Ishikawa (cell line): Measurements from ENCODE around the gene SLC5A10.

ENCODE experiments used
- CEBPB ChIP-seq: IDR thresholded peaks from 2 replicates; pipeline ENCODE4 v1.6.1; 2012
- CREB1 ChIP-seq: IDR thresholded peaks from 2 replicates; pipeline ENCODE4 v1.6.1; 2012; ENCODE audit warnings: low read depth
- EGR1 ChIP-seq: IDR thresholded peaks from 2 replicates; pipeline ENCODE4 v1.6.1; 2012
- EP300 ChIP-seq: IDR thresholded peaks from 2 replicates; pipeline ENCODE4 v1.6.1; 2012; ENCODE audit warnings: borderline replicate concordance
- FOXM1 ChIP-seq: IDR thresholded peaks from 2 replicates; pipeline ENCODE4 v1.6.1; 2012; ENCODE audit warnings: low read depth, borderline replicate concordance
- MAX ChIP-seq: IDR thresholded peaks from 2 replicates; pipeline ENCODE4 v1.6.1; 2012
- NFIC ChIP-seq: IDR thresholded peaks from 2 replicates; pipeline ENCODE4 v1.6.1; 2012
- RAD21 ChIP-seq: IDR thresholded peaks from 2 replicates; pipeline ENCODE4 v1.6.1; 2012; ENCODE audit warnings: low read depth
- REST ChIP-seq: IDR thresholded peaks from 2 replicates; pipeline ENCODE4 v1.6.1; 2012; ENCODE audit warnings: low read depth, mild to moderate bottlenecking
- TAF1 ChIP-seq: IDR thresholded peaks from 2 replicates; pipeline ENCODE4 v1.6.1; 2012; ENCODE audit warnings: low read depth, mild to moderate bottlenecking
- TCF12 ChIP-seq: IDR thresholded peaks from 2 replicates; pipeline ENCODE4 v1.6.1; 2012; ENCODE audit warnings: low read depth
- TEAD4 ChIP-seq: IDR thresholded peaks from 2 replicates; pipeline ENCODE4 v1.6.1; 2012
- USF1 ChIP-seq: IDR thresholded peaks from 2 replicates; pipeline ENCODE4 v1.6.1; 2012
- YY1 ChIP-seq: IDR thresholded peaks from 2 replicates; pipeline ENCODE4 v1.6.1; 2012; ENCODE audit warnings: low read depth
- ZBTB7A ChIP-seq: IDR thresholded peaks from 2 replicates; pipeline ENCODE4 v1.6.1; 2012; ENCODE audit warnings: low read depth

The SLC5A10 gene

GRCh38 chr17:19019041-19019941, 67.3 kb downstream of the SLC5A10 start:
- TF ChIP-seq CEBPB, result no peak

GRCh38 chr17:19020016-19020415, 68.1 kb downstream of the SLC5A10 start:
- TF ChIP-seq NFIC (no peak), EGR1 (no peak), USF1 (no peak), RAD21 (no peak), REST (no peak), YY1 (no peak), MAX (no peak), CEBPB (no peak), EP300 (no peak), ZBTB7A (no peak), TCF12 (no peak), TEAD4 (no peak), TAF1 (no peak), FOXM1 (no peak), CREB1 (no peak)

GRCh38 chr17:19021622-19022083, 69.7 kb downstream of the SLC5A10 start:
- TF ChIP-seq TEAD4 (no peak), TAF1 (no peak), REST (no peak), ZBTB7A (no peak; the same call in 1 of the 2 replicates), RAD21 (no peak), MAX (no peak), EP300 (no peak), TCF12 (no peak), USF1 (no peak), NFIC (no peak), FOXM1 (no peak), CEBPB (no peak), EGR1 (no peak), CREB1 (no peak), YY1 (no peak)

GRCh38 chr17:19022128-19022527, 70.2 kb downstream of the SLC5A10 start:
- TF ChIP-seq TAF1 (no peak), TCF12 (no peak), TEAD4 (no peak), USF1 (no peak), YY1 (no peak), EP300 (no peak), EGR1 (no peak), ZBTB7A (no peak), RAD21 (no peak), CEBPB (no peak), MAX (no peak), FOXM1 (no peak), CREB1 (no peak), REST (no peak), NFIC (no peak)
